ENCODE data around the gene WDR82. TPM values are rescaled to one million over a fixed set of nuclear protein-coding genes. Genes with fewer than 3 reads are reported as not detected.

WDR82 gene
- total and polyA plus RNA-seq, 2 of the 8 experiments (the other 6 are each of a cell fraction or from before 2014, with no cell fraction given): 33.5 to 82.7 TPM

- TF ChIP-seq CHD7 (IDR thresholded peaks at IDR 0.05; ENCODE audit: insufficient replicate concordance, low read length) (no peak), RBBP5 (IDR thresholded peaks at IDR 0.05; ENCODE audit: borderline replicate concordance, low read depth, low read length) (no peak), MAX (IDR thresholded peaks at IDR 0.05) (no peak), ASH2L (IDR thresholded peaks at IDR 0.05; ENCODE audit: low read length) (no peak), NANOG (IDR thresholded peaks at IDR 0.05; ENCODE audit: insufficient read depth, low read depth, low read length, poor library complexity, severe bottlenecking) (no peak), HDAC2 (IDR thresholded peaks at IDR 0.05; ENCODE audit: borderline replicate concordance in 1 of 2, low read depth in 2 of 2, low read length in 2 of 2) (no peak), SP2 (IDR thresholded peaks at IDR 0.05; ENCODE audit: low read length) (no peak), SIN3A (conservative IDR thresholded peaks at IDR 0.05 in 1 of 2, IDR thresholded peaks at IDR 0.05 in 1 of 2; ENCODE audit: low read depth in 1 of 2, low read length in 2 of 2) (no peak), SIX5 (IDR thresholded peaks at IDR 0.05; ENCODE audit: low read depth, low read length) (no peak), HDAC6 (IDR thresholded peaks at IDR 0.05; ENCODE audit: low read depth, low read length) (no peak), NRF1 (IDR thresholded peaks at IDR 0.05; ENCODE audit: low read depth, low read length) (no peak)
Measured at GRCh38 chr3:52270252-52270754, 8.1 kb downstream of the WDR82 start (continued).
